M059J (cell line): Measurements from ENCODE around the gene EFR3B. TPM values are rescaled to one million over a fixed set of nuclear protein-coding genes. Genes with fewer than 3 reads are reported as not detected.
A peak's percentile ranks its signal among the peaks of the same experiment; 100 is the strongest.
"Not testable (repeated sequence)": the region's sequence is repeated elsewhere in the genome, so short reads cannot be mapped to it uniquely, and the experiment has no call there.

Experiments used
- DNase-seq: peaks from one replicate; pipeline ENCODE4 v3.0.0-alpha.2; 2012; ENCODE audit warnings: low read depth
- total RNA-seq: library from RNA; depleted of rRNA; stranded (reverse); fragments of >200 nt; shearing (Covaris generic); gene quantifications from 2 replicates; pipeline ENCODE4 v1.2.3, GENCODE V29; 2014

EFR3B gene
- total RNA-seq, 1 experiment from 2014 or later, result 0.42 TPM

DNA sequence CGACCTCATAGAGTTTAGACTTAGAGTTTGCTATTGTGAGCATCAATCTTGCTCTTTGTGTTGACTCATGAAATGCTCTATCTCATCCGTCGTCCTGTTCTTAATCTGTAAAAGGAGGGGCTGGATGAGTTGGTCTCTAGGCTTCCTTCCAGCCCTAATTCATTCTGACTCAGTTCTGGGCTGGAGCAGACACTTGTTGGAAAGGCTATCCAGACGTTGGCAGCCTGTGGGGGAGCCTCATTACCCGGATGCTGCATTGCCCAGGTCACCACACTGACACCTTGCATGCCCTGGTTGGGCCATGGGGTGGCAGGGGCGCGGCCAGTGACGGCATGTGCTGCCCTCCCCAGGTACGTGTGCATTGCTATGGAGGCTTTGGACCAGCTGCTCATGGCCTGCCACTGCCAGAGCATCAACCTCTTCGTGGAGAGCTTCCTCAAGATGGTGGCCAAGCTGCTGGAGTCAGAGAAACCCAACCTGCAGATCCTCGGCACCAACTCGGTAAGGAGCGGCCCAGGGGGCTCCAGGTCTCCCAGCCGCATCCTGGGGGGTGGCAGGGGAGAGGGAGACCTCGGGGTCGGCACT, 61.5 kb downstream of the EFR3B start:
- DNase-seq, result peak; percentile 83

GRCh38 chr2:25104736-25105135, 62.9 kb downstream of the EFR3B start:
- no peak for DNase-seq

GRCh38 chr2:25105336-25106085, 63.6 kb downstream of the EFR3B start:
- DNase-seq, result peak; percentile 58

DNA sequence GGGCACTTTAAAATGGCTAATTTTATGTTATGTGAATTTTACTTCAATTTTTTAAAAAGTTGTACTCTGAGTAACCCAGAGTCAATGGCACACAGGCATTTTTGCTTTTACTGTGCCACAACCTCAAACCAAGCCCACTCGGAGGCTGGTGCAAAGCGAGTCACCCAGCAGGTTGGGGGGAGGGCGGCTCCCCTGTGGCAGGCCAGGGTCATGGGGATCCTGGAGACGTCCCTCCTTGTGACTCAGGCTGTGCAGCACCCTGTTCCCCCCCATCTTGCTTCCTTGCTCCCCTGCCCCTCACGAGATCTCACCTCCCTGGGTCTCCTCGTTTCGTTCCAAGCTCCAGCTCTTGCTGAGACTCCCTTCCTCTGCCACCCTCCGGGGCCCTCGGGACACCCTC, 67.9 kb downstream of the EFR3B start:
- no peak for DNase-seq

GRCh38 chr2:25112113-25112512, 70.2 kb downstream of the EFR3B start:
- DNase-seq, result no peak

- no peak for DNase-seq
Observed at GRCh38 chr2:25115249-25115883, 73.5 kb downstream of the EFR3B start.

DNA sequence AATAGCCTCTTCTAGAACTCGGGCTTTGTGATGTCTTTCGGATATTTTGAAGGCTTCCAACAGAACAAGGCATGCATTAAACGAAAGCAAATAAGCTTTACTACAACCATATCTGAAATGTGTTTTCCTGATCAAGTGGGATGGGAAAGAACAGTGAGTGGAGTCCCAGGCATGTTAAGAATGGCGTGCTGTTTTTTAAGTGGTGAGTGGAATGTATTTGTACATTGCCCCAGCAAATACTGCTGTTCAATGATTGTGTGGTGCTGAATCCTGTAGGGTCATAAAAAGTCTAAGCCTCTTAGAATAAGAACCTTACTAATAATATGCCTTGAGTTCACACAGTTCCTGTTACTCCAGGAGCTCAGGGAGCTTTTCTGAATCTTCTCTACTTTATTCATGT, 74.0 kb downstream of the EFR3B start:
- peak; percentile 18 for DNase-seq

DNA sequence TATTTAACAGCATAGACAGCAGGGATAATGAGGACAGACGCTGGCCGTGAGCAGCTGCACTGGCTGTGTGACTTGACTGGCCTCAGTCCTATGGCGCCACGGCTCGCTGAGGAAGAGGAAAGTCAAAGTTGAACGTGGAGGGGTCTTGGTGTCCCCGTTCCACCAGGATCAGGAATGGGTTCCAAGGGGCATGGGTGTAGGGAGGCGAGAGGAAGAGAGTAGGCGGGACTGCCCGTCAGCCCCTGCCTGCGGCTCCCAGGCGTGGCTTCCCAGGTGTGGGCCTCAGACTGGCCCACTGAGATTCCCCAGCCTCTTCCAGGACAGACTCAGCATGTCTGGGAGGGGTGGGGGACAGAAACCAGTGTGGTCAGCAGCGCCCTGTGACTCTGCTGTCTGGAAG, 75.1 kb downstream of the EFR3B start:
- DNase-seq, result no peak

DNA sequence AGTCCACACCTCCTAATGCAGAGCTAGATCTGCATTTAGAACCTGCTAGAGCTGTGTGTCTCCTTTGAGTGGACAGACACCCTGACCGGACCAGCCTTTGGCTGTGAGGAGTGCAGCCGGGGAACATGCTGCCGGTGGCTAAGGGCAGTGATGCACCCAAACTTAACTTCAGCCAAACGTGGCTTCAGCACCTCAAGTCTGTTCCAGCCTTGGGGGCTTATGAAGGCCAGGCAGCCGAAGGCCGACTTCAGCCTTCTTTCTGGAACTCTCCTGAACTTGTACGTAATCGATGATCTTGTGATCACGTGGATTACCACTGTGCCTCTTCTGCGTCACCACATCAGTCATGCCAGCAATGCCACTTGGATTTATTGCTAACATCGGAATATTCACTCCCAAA, 77.4 kb downstream of the EFR3B start:
- DNase-seq, result no peak

GRCh38 chr2:25122367-25122766, 80.5 kb downstream of the EFR3B start:
- DNase-seq, result no peak

DNA sequence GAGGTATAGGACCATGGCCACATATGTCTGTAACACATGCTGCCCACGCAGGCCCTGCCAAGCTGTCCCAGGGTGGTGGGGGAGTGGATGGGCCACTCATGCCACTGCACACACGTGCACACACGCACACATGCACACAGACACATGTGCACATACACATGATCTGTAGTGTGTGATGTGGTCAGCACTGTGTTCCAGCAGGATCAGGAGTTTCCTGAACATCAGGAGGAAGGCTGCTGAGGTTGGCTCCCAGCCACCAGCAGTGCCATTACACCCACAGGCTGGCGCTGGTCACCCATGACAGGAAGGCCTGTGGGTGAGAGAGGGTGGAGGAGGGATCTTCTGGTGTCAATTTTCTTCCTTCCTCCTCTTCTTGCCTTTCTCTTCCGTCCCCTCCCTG, 81.8 kb downstream of the EFR3B start:
- DNase-seq, result no peak

GRCh38 chr2:25125189-25125588, 83.3 kb downstream of the EFR3B start:
- no peak for DNase-seq

DNA sequence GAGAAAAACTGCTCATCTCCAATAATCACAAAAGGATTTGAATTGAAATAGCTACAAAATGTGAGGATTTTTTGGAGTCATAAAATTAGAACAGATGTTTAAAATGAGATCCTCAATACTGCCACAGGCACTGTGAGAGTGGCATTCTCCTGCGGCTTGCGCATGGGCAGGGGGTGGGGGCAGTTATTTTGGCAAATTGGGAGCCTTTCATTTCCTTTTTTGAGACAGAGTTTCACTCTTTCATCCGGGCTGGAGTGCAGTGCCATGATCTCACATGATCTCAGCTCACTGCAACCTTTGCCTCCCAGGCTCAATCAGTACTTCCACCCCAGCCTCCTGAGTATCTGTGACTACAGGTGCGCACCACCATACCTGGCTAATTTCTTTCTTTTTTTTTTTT, 84.1 kb downstream of the EFR3B start:
- DNase-seq, result no peak

DNA sequence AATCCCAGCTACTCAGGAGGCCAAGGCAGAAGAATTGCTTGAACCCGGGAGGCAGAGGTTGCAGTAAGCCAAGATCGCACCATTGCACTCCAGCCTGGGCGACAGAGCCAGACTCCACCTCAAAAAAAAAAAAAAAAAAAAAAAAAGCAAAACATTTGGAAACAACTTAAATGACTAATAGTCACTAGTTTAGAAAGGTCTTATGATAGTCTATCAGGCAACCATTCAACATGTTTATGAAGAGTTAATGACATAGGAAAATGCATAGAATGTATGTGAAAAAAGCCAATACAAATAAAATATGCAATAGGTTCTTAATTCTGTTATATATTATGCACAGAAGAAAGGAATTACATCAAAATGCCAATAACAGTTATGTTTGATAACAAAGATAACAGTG, 85.2 kb downstream of the EFR3B start:
- DNase-seq, result not testable (repeated sequence)

GRCh38 chr2:25127646-25128045, 85.8 kb downstream of the EFR3B start:
- no peak for DNase-seq

- DNase-seq, result peak; percentile 7
Observed at GRCh38 chr2:25129901-25130520, 88.1 kb downstream of the EFR3B start.

DNA sequence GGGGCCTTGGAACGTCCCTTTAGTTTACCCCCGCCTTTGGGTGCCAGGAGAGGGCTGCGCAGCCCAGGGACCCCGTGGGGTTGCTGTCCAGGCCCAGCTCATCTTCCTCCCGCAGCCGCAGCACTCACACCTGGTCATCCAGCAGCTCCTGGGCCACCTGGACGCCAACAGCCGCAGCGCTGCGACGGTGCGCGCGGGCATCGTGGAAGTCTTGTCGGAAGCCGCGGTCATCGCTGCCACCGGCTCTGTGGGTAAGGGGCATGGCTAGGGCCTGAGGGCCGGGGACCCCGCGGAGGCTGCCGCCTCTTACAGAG, 89.3 kb downstream of the EFR3B start:
- DNase-seq, result no peak

GRCh38 chr2:25131567-25132298, 89.9 kb downstream of the EFR3B start:
- no peak for DNase-seq

DNA sequence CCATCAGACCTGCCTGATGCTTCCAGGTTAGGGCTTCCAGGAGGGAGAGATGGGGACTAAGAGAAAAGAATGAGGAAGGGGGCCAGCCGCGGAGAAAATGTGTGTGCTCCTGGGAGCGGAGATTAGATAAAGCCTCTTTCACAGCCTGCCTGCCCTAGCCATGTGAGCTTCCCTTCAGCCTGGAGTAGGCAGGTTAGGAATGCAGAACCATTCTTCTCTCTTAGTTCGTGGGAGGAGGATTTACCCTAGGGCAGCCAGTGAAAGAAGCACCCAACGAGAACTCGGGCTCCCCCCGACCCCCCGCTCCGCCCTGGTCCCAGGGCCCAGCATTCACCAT, 90.4 kb downstream of the EFR3B start:
- DNase-seq, result no peak

- no peak for DNase-seq
Observed at GRCh38 chr2:25132693-25133092, 90.8 kb downstream of the EFR3B start.

- not testable (repeated sequence) for DNase-seq
Observed at GRCh38 chr2:25140535-25140934, 98.7 kb downstream of the EFR3B start.

- no peak for DNase-seq
Observed at GRCh38 chr2:25141120-25141519, 99.2 kb downstream of the EFR3B start.
